ENCODE results near the gene FBXL19. TPM values are rescaled to one million over a fixed set of nuclear protein-coding genes. Genes with fewer than 3 reads are reported as not detected.

The FBXL19 gene
- total RNA-seq, 1 donor from 2014 or later: 13.4 TPM

DNA sequence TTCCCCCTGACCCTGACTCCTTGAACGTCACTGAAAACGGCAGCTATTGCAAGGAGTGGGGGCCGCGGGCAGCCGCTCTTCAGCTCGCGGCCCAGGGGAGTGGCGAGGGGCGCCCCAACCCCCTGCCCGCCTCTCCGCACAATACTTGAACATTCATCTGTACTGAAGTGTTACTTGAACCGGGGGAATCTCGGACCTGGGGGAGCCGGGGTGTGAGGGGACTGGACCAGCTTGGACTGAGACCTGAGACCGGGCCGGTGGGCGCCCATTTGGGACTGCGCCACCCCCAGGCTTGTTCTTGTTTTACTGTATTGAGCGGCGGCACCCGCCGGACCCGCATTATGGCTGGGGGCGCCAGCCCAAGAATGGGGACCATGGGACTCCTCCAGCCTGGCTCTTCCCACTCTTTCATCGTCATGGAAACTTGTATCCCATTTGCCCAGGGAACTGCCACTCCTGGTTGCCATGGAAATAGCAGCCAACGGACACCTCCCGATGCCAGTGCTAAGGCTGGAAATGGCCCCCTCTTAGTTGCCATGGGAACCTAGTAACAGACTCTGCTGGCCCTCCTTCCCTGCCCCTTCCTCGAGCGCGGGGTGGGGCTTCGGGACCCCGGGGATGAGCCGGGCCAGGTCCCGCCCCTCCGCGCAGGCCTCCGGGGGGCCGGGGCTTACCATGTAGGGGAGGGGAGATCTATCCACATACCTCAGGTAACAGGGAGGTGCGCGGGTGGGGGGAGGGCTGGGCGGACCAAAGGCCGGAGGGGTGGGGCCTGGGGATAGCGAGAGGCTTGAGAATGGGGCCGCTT lies 24.7 kb downstream of the FBXL19 start:
- Histone ChIP-seq H3K27me3 (no peaks in the 10 kb centered on the region), H3K4me3 (peak overlapping the region; percentile 81), H3K4me1 (peaks cover 21% of the 10 kb centered on the region), H3K27ac (peak overlapping the region; percentile 85), H3K9me3 (no peaks in the 10 kb centered on the region), H3K36me3 (no peaks in the 10 kb centered on the region)
- TF ChIP-seq, protein P1, sequence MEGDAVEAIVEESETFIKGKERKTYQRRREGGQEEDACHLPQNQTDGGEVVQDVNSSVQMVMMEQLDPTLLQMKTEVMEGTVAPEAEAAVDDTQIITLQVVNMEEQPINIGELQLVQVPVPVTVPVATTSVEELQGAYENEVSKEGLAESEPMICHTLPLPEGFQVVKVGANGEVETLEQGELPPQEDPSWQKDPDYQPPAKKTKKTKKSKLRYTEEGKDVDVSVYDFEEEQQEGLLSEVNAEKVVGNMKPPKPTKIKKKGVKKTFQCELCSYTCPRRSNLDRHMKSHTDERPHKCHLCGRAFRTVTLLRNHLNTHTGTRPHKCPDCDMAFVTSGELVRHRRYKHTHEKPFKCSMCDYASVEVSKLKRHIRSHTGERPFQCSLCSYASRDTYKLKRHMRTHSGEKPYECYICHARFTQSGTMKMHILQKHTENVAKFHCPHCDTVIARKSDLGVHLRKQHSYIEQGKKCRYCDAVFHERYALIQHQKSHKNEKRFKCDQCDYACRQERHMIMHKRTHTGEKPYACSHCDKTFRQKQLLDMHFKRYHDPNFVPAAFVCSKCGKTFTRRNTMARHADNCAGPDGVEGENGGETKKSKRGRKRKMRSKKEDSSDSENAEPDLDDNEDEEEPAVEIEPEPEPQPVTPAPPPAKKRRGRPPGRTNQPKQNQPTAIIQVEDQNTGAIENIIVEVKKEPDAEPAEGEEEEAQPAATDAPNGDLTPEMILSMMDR (IDR thresholded peaks at IDR 0.05): no peak
- intact Hi-C loops (cut with DNase I): no loop called here
- peak; percentile 65 for ATAC-seq
- peak; percentile 87 for DNase-seq

DNA sequence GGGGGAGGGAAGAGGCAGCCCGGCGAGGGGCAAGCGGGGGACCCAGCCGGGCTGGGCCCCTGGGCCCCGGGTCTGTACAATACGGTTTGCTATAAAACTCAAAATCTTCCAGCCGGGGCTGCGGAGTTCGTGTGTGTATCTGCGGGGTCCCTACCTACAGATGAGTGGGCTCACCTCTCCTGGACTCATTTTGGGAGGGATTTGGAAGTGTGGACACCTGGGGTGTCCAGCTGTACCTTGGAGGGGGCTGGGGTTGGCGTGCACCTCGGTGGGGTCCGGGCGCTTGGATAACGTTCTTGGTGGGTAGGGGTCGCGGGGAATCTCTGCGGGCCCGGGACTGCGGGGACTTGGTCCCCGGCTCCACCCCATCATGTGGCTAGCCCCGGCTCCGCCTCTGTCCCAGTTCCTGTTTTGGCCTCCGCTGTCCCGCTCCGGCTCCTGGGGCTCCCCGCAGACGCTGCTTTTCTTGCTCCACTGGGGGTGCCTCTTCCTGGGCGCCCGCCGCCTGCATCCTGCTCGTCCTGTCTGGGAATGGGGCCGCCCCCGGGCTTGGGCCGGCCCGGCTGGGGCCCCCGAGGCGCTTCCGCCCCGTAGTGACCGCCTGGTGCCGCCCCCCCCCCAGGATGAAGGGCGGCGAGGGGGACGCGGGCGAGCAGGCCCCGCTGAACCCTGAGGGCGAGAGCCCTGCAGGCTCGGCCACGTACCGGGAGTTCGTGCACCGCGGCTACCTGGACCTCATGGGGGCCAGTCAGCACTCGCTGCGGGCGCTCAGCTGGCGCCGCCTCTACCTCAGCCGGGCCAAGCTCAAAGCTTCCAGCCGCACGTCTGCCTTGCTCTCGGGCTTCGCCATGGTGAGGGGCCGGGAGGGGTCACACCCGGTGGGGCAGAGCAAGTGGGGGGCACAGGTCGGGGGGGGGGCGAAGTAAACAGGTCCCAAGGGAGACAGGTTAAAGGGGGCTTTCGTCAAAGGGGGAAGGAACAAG lies 25.6 kb downstream of the FBXL19 start, which contains the start of gene ORAI3:
Gene ORAI3, plus strand, starts transcription at position 402 of the 983 bp plus-strand sequence. Its CDS starts 222 bp downstream, at position 624.
- ATAC-seq (peak; percentile 79), DNase-seq (peak; percentile 91)
- H3K9me3 ChIP-seq: no peaks in the 10 kb centered on the region
- no peaks in the 10 kb centered on the region for H3K27me3 ChIP-seq
- peak within 1 kb of the TSS; percentile 85 for H3K27ac ChIP-seq
- H3K36me3 ChIP-seq: no peaks in the 10 kb centered on the region
- intact Hi-C loops (cut with DNase I): no loop called here
- TF ChIP-seq, protein P1 (IDR thresholded peaks at IDR 0.05): no peak
- peaks cover 27% of the 10 kb centered on the region for H3K4me1 ChIP-seq
- H3K4me3 ChIP-seq: peak within 1 kb of the TSS; percentile 81

DNA sequence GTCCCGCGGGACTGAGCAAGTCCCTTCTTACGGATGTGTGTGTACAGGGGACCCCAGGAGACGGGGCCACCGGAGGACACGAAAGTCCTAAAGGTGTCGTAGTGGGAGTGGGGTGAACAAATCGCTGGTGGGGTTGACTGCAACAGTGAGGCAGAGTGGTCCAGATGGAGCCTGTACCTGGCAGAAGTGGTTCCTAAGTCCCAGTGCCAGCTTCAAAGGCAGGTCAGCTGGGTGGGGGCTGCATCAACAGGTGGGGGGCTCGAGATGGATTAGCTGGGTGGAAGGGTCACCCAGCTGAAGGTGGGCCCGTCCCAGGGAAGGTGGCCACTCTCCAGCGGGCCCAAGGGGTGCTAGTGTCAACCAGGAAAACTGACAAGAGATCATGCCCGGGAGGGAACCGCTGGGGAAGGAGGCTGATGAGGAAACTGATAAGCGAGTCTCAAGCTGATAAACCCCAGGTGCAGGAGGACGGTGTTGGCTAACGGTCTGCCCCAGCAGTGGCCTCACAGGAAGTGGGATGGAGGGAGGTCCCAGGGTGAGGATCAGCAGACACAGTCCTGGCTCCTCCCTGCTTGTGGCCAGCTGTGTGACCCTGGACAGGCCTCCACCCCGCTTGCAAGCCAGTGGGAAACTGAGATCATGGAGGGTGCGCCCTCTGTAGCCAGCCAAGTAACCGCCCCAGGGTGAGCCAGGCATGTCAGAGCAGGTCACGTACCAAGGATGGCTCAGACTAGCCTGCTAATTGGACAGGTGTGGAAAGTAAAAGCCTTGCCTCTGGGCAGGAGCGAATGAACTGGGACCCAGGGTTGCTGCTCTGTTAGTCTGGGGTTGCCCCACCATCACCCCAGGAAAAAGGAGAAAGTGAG lies 26.5 kb downstream of the FBXL19 start:
- intact Hi-C loops (cut with DNase I): no loop called here
- H3K9me3 ChIP-seq: no peaks in the 10 kb centered on the region
- peak overlapping the region; percentile 81 for H3K4me3 ChIP-seq
- ATAC-seq: peak; percentile 65
- no peaks in the 10 kb centered on the region for H3K27me3 ChIP-seq
- H3K4me1 ChIP-seq: peaks cover 27% of the 10 kb centered on the region
- peak overlapping the region; percentile 85 for H3K27ac ChIP-seq
- peak; percentile 83 for DNase-seq
- TF ChIP-seq, protein P1 (IDR thresholded peaks at IDR 0.05): peak; percentile 11
- no peaks in the 10 kb centered on the region for H3K36me3 ChIP-seq

DNA sequence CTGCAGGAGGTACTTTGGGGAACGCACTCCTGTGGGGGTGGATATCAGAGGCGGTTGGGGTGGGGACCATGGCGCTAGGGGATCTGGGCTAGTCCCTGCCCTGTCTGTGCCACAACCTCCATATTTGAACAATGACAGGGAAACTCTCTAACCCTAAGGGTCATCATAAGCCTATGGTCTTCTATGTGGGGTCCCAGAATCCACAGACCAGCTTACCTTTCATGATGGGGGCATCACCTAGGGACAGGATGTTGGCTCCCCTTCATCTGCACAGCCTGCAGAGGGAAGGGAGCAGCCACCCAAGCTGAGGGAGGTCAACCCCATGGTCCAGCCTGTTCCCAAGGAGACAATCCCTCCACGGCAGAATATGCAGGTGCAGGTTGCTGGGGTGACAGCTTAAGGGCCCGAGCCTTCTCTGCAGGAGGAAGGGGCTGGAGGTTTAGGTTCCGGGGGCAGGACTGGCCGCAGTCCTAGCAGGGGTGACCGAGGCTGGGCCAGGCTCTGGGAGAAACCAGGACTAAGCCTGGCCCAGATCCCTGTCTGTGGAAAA lies 27.2 kb downstream of the FBXL19 start:
- TF ChIP-seq, protein P1 (IDR thresholded peaks at IDR 0.05): no peak
- no peak for ATAC-seq
- peak overlapping the region; percentile 81 for H3K4me3 ChIP-seq
- no peak for DNase-seq
- H3K27ac ChIP-seq: peak overlapping the region; percentile 85
- H3K36me3 ChIP-seq: no peaks in the 10 kb centered on the region
- peaks cover 27% of the 10 kb centered on the region for H3K4me1 ChIP-seq
- H3K9me3 ChIP-seq: no peaks in the 10 kb centered on the region
- intact Hi-C loops (cut with DNase I): no loop called here
- H3K27me3 ChIP-seq: no peaks in the 10 kb centered on the region

DNA sequence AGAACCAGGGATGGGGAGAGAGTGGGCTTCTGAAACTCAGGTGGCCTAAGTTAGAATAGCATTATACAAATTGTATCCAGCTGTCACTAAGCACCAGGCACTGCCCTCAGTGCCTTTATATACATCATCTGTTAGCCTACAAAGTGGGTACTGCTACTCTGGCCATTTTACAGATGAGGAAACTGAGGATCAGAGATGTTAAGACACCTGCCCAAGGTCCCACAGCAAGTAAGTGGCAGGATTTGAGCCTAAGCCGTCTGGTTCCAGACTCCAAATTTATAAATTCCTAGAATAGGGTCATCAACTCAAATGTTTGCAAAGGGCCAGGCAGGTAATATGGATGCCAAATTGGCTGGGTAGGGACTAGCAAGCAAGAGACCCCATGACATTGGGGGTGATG lies 27.8 kb downstream of the FBXL19 start:
- intact Hi-C loops (cut with DNase I): no loop called here

More for the DNA sequence above, 27.8 kb downstream of the FBXL19 start:
- no peak for ATAC-seq
- Histone ChIP-seq H3K27ac (no peak overlapping the region), H3K9me3 (no peaks in the 10 kb centered on the region), H3K36me3 (no peaks in the 10 kb centered on the region), H3K4me1 (peaks cover 27% of the 10 kb centered on the region), H3K4me3 (no peak overlapping the region), H3K27me3 (no peaks in the 10 kb centered on the region)
- no peak for DNase-seq
- TF ChIP-seq, protein P1 (IDR thresholded peaks at IDR 0.05): no peak
